Esophagus muscularis mucosa (tissue), 4 donors: ENCODE results near the gene MYPN.

Source experiments
- EP300 ChIP-seq: sonication (generic); formaldehyde crosslinking; IDR thresholded peaks from one replicate; pipeline ENCODE4 v1.6.1; 2017; ENCODE audit warnings: antibody characterized with exemption
- POLR2A ChIP-seq: fragments of 450-650 bp; IDR thresholded peaks from one replicate; pipeline ENCODE4 v1.6.1; 2017; ENCODE audit warnings: antibody characterized with exemption, moderate library complexity, mild to moderate bottlenecking, low read depth
- TF ChIP-seq, protein P1 (sequence below), 3 experiments: fragments of 200-600 bp in 2 of 3; fragments of 450-650 bp in 1 of 3; sonication (generic) in 2 of 3; IDR thresholded peaks; one replicate each; pipeline ENCODE4 v1.5.1; 2017 to 2019; ENCODE audit warnings: antibody characterized with exemption in 3 of 3, mild to moderate bottlenecking in 2 of 3, moderate library complexity in 1 of 3

GRCh38 chr10:68125772-68126171 is 16.5 kb downstream of the MYPN start:
- TF ChIP-seq, protein P1, sequence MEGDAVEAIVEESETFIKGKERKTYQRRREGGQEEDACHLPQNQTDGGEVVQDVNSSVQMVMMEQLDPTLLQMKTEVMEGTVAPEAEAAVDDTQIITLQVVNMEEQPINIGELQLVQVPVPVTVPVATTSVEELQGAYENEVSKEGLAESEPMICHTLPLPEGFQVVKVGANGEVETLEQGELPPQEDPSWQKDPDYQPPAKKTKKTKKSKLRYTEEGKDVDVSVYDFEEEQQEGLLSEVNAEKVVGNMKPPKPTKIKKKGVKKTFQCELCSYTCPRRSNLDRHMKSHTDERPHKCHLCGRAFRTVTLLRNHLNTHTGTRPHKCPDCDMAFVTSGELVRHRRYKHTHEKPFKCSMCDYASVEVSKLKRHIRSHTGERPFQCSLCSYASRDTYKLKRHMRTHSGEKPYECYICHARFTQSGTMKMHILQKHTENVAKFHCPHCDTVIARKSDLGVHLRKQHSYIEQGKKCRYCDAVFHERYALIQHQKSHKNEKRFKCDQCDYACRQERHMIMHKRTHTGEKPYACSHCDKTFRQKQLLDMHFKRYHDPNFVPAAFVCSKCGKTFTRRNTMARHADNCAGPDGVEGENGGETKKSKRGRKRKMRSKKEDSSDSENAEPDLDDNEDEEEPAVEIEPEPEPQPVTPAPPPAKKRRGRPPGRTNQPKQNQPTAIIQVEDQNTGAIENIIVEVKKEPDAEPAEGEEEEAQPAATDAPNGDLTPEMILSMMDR (IDR thresholded peaks at IDR 0.05) = no peak
- TF ChIP-seq POLR2A (no peak), EP300 (no peak)
